Tibial artery (tissue), 4 donors: Measurements from ENCODE around the gene SACM1L.
A peak's percentile ranks its signal among the peaks of the same experiment; 100 is the strongest.

Experiments used
- DNase-seq, 2 donors: peaks; one replicate each; pipeline ENCODE4 v3.0.0-alpha.2; 2019
- H3K27ac ChIP-seq, 2 donors: fragments of 200-600 bp; sonication (generic) in 1 of 2; 1 replicate in 1 of 2; 2 replicates in 1 of 2; pipeline ENCODE4 v1.5.1; 2018 to 2019; ENCODE audit warnings: mild to moderate bottlenecking in 1 of 2
- H3K27me3 ChIP-seq, 2 donors: fragments of 200-600 bp; sonication (generic) in 1 of 2; one replicate each; pipeline versions ENCODE4 v1.5.1 to v1.6.0; 2016 to 2019
- H3K36me3 ChIP-seq, 3 donors: fragments of 200-600 bp; sonication (generic) in 2 of 3; one replicate each; pipeline ENCODE4 v1.5.1; 2016 to 2019; ENCODE audit warnings: mild to moderate bottlenecking in 2 of 3
- H3K4me1 ChIP-seq, 4 donors: fragments of 200-600 bp; sonication (generic) in 2 of 4; 1 replicate in 3 of 4; 2 replicates in 1 of 4; pipeline ENCODE4 v1.5.1; 2016 to 2019
- H3K4me3 ChIP-seq, 2 donors: fragments of 200-600 bp; sonication (generic) in 1 of 2; 1 replicate in 1 of 2; 2 replicates in 1 of 2; pipeline ENCODE4 v1.5.1; 2018 to 2019; ENCODE audit warnings: mild to moderate bottlenecking in 2 of 2
- H3K9me3 ChIP-seq, 3 donors: fragments of 200-600 bp; sonication (generic) in 1 of 3; one replicate each; pipeline ENCODE4 v1.5.1; 2016 to 2019
- intact Hi-C: fragments of 100-400 bp; cut with DNase I; formaldehyde crosslinking; loops from one replicate; pipeline ENCODE4 v1.15.0; 2023; ENCODE audit warnings: low total_unique reads
- TF ChIP-seq, protein P1 (sequence below), 2 experiments: fragments of 200-600 bp in 1 of 2; fragments of 450-650 bp in 1 of 2; IDR thresholded peaks; one replicate each; pipeline ENCODE4 v1.5.1; 2017 to 2019; ENCODE audit warnings: antibody characterized with exemption in 2 of 2, mild to moderate bottlenecking in 1 of 2, moderate library complexity in 1 of 2

SACM1L gene

DNA sequence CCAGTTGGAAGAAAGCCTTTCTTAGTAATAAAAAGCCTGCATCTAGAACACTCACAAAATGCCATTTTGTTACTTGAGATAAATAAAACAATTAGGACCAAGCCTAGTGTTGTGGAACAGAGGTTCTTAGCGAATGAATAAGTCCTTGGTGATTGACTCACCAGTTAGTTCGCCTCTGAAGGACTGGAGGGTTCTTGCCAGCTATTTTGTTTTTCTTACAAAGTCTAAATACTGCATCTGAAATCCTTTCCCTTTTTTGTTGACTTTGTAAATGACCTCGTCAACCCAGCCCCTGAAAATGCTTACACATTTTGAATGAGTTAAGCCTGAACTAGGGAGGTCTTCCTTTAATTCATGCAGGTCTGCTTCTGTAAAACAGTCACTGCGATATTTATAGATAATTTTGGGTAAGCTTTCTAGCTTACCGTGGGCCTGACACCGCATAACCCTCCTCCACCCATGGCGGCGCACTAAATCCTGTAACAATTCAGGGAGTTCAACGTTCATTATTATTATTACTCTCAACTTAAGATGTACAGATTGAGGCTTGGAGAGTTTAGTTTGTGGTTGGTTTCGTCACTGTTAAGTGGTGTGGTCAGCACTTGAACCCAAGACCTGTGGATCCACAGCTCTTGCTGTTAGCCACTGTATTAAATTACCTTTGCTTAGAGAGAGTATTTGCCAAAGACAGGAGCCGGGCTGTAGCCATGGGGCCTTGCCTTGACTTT is 45.0 kb upstream of the SACM1L start:
- H3K27me3 ChIP-seq = no peaks in the 10 kb centered on the region
- no peaks in the 10 kb centered on the region for H3K36me3 ChIP-seq
- peak overlapping the region; percentile 73 to 80 for H3K27ac ChIP-seq
- TF ChIP-seq, protein P1, sequence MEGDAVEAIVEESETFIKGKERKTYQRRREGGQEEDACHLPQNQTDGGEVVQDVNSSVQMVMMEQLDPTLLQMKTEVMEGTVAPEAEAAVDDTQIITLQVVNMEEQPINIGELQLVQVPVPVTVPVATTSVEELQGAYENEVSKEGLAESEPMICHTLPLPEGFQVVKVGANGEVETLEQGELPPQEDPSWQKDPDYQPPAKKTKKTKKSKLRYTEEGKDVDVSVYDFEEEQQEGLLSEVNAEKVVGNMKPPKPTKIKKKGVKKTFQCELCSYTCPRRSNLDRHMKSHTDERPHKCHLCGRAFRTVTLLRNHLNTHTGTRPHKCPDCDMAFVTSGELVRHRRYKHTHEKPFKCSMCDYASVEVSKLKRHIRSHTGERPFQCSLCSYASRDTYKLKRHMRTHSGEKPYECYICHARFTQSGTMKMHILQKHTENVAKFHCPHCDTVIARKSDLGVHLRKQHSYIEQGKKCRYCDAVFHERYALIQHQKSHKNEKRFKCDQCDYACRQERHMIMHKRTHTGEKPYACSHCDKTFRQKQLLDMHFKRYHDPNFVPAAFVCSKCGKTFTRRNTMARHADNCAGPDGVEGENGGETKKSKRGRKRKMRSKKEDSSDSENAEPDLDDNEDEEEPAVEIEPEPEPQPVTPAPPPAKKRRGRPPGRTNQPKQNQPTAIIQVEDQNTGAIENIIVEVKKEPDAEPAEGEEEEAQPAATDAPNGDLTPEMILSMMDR (IDR thresholded peaks at IDR 0.05) = no peak
- H3K9me3 ChIP-seq = no peaks in the 10 kb centered on the region
- peak overlapping the region in 1 of 2 donors; percentile 3 for H3K4me3 ChIP-seq
- no peak for DNase-seq
- peaks cover 0 to 82% (median 53%) of the 10 kb centered on the region in 4 donors for H3K4me1 ChIP-seq
- intact Hi-C loops = no loop called here

DNA sequence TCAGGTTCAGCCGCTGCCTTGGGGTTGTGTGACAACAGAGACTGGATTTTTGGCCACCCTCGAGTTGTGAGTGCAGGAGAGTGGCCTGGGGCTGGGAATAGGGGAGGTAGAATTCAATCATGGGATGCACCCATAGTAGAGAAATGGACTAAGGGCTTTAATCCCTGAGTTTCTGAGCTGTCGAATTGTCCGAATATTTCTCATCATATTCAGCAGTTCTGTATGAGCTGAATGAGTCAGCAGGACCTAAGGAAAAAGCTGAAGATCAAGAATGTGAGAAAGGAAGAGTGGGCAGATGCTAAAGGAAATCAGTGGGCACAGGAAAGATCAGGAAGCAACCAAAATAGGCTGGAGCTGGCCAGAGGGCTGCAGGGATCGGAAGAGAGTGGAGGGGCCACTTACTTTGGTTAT is 44.4 kb upstream of the SACM1L start:
- no peaks in the 10 kb centered on the region for H3K9me3 ChIP-seq
- peak overlapping the region; percentile 73 to 80 for H3K27ac ChIP-seq
- H3K4me1 ChIP-seq = peaks cover 0 to 79% (median 53%) of the 10 kb centered on the region in 4 donors
- DNase-seq = no peak
- intact Hi-C loops = loop anchor here (5.0 kb wide), 1 partner anchor 32 kb away; no protein-coding TSS in a partner anchor
- H3K27me3 ChIP-seq = no peaks in the 10 kb centered on the region
- H3K36me3 ChIP-seq = no peaks in the 10 kb centered on the region
- TF ChIP-seq, protein P1 (IDR thresholded peaks at IDR 0.05) = no peak
- no peak overlapping the region for H3K4me3 ChIP-seq

DNA sequence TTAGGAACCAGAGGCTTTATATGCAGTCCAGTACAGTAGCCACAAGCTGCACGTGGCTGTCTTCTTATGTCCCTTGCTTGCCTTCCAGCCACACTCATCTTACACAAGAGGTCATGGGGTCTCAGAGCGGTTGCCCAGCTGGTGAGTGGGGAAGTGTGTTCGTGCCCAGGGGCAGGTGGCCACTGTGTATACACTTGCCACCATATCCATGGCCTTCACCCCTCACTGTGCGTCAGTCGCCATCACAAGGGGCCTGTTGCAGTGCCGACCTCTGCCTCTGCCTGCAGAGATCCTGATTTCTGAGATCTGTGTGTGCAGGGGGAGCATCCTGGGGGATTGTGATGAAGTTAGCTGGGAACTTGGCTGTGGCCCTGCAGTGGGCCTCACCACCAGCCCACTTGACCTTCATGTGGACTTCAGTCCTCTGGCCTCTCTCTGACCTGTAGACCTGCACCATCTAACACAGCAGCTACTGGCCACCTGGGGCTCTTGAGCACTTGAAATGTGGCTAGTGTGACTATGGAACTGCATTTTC is 43.1 kb upstream of the SACM1L start:
- Histone ChIP-seq H3K9me3 (no peaks in the 10 kb centered on the region), H3K4me3 (no peak overlapping the region), H3K27ac (peak overlapping the region; percentile 73 to 80), H3K36me3 (no peaks in the 10 kb centered on the region), H3K27me3 (no peaks in the 10 kb centered on the region), H3K4me1 (peaks cover 0 to 65% (median 50%) of the 10 kb centered on the region in 4 donors)
- TF ChIP-seq, protein P1 (IDR thresholded peaks at IDR 0.05) = no peak
- peak; percentile 72 to 82 for DNase-seq
- intact Hi-C loops = loop anchor here (5.0 kb wide), 1 partner anchor 34 kb away; no protein-coding TSS in a partner anchor

DNA sequence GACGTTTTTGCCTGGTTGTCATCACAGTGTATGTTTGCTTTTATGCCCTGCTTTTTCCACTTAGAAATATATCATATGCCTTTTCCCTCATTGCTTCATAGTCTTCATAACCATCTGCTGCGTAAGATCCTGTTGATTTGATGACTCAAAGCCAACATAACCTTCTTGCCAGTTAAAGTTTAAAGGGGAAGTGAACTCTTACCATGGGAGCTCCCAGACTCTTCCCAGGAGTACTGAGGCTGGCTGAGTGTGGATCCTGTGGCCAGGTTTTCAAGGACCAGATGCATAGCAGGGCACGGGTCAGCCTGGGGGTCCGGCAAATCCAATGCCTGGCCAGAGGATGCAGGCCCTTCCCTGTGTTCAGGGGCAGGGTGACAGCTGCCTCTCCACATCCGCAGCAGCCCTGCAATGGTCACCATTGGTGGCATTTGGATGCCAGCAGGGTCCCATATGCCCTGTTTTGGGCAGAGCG is 42.0 kb upstream of the SACM1L start:
- Histone ChIP-seq H3K4me1 (peaks cover 0 to 66% (median 50%) of the 10 kb centered on the region in 4 donors), H3K36me3 (no peaks in the 10 kb centered on the region), H3K27ac (peak overlapping the region; percentile 73 to 80), H3K4me3 (no peak overlapping the region), H3K9me3 (no peaks in the 10 kb centered on the region), H3K27me3 (no peaks in the 10 kb centered on the region)
- intact Hi-C loops = loop anchor here (5.0 kb wide), 1 partner anchor 35 kb away; no protein-coding TSS in a partner anchor
- TF ChIP-seq, protein P1 (IDR thresholded peaks at IDR 0.05) = no peak
- peak; percentile 30 to 75 for DNase-seq

DNA sequence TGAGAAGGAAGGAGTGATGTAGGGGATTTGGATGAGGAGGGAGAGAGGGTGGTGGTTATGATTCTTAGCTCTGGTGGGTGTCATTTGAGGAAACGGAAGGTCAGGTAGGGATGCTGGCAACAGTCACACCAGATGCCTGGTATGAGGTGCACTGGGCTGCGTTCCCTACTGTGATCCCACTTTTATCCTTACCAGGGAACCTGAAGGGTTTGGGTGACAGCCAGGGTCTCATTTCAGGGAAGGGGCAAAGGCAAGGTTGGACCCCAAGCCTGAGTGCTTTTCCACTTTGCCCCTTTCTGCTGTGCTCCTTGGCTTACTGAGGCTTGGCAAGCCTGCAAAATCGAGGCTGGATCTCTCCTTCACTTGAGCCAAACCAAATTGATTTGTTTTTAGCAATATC is 36.0 kb upstream of the SACM1L start:
- H3K27ac ChIP-seq = peak overlapping the region; percentile 61 to 66
- intact Hi-C loops = no loop called here

More for the DNA sequence above, 36.0 kb upstream of the SACM1L start:
- peaks cover 0 to 53% (median 25%) of the 10 kb centered on the region in 4 donors for H3K4me1 ChIP-seq
- no peaks in the 10 kb centered on the region for H3K36me3 ChIP-seq
- H3K27me3 ChIP-seq = no peaks in the 10 kb centered on the region
- H3K4me3 ChIP-seq = no peak overlapping the region
- TF ChIP-seq, protein P1 (IDR thresholded peaks at IDR 0.05) = no peak
- DNase-seq = peak in 1 of 2 donors; percentile 60
- no peaks in the 10 kb centered on the region for H3K9me3 ChIP-seq
